ENCODE measurements around the gene MYO9B.

- no peak for TF ChIP-seq EZH2phosphoT487 (IDR thresholded peaks at IDR 0.05; ENCODE audit: borderline replicate concordance, low read length)
- peak; percentile 84 for TF ChIP-seq CTCF (conservative IDR thresholded peaks at IDR 0.05; ENCODE audit: low read depth, low read length)
- TF ChIP-seq EZH2 (IDR thresholded peaks at IDR 0.05; ENCODE audit: low read length, unreplicated experiment): no peak
Measured at GRCh38 chr19:17205237-17206140, 129.9 kb downstream of the MYO9B start.
